NT2/D1 (cell line): Measurements from ENCODE around the gene KCNJ14.
A peak's percentile ranks its signal among the peaks of the same experiment; 100 is the strongest.

Experiments
- DNase-seq: peaks from one replicate; pipeline ENCODE4 v3.0.0-alpha.2; 2011; ENCODE audit warnings: low read depth, low spot score
- H3K27me3 ChIP-seq: 2 replicates; pipeline ENCODE4 v1.6.0; 2011; ENCODE audit warnings: mild to moderate bottlenecking; ENCODE audit not compliant: insufficient read length, insufficient read depth
- H3K36me3 ChIP-seq: 2 replicates; pipeline ENCODE4 v1.6.1; 2011; ENCODE audit warnings: mild to moderate bottlenecking, low read length, mixed read lengths; ENCODE audit not compliant: insufficient read depth, insufficient read length
- H3K4me1 ChIP-seq: 2 replicates; pipeline ENCODE4 v1.5.1; 2011; ENCODE audit not compliant: insufficient read depth, insufficient read length
- H3K4me3 ChIP-seq: 2 replicates; pipeline ENCODE4 v1.5.1; 2011; ENCODE audit warnings: low read depth; ENCODE audit not compliant: insufficient read length
- H3K9ac ChIP-seq: 2 replicates; pipeline ENCODE4 v1.6.0; 2011; ENCODE audit warnings: low read depth; ENCODE audit not compliant: insufficient read length
- H3K9me3 ChIP-seq: 2 replicates; pipeline ENCODE4 v1.5.1; 2011; ENCODE audit warnings: mild to moderate bottlenecking, low read length; ENCODE audit not compliant: insufficient read depth
- SUZ12 ChIP-seq: IDR thresholded peaks from 2 replicates; pipeline ENCODE4 v1.6.1; 2011; ENCODE audit not compliant: insufficient read length, insufficient read depth; ENCODE audit errors: extremely low read depth
- YY1 ChIP-seq: IDR thresholded peaks from 2 replicates; pipeline ENCODE4 v1.6.1; 2011; ENCODE audit not compliant: insufficient read length, insufficient read depth
- ZNF274 ChIP-seq: IDR thresholded peaks from 2 replicates; pipeline ENCODE4 v1.6.1; 2011; ENCODE audit warnings: mild to moderate bottlenecking, low read depth, low read length

KCNJ14 gene

DNA sequence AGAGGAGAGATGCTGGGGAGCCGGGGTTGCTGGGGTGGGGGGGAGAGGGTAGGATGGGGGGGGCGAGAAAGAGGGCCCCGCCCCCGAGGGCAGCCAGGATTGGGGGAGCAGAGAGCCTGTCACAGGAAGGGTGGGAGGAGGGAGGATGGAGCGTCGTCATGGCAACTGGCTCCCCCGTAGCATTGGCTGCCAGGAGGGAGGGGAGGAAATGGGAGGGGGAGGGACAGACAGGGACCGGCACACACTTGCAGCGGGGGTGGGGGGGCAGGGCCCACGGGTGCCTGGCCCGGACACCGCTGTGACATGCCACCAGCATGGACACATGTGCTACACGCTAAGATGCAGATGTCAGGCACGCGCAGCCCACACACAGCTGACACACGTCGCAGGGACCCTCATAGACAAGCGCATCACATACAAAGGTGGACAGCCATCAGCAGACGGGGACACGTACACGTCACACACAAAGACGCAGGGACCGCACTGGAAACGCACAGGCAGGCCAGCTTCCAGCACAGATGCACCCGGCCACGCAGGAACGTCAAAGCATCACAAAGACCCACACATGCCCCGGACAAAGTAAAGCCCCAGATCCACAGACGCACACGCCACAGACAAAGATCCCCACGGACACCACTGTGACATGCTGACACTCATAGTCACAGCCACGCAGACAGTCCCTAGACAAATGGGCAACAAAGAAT is 56.6 kb downstream of the KCNJ14 start, which contains the start of gene LMTK3:
Gene LMTK3 (minus strand): TSS at position 36 of the 704 bp plus-strand sequence. CDS start 259 bp downstream, outside the sequence.
- peaks cover 29% of the 10 kb centered on the region for H3K27me3 ChIP-seq
- peak within 1 kb of the TSS; percentile 13 for H3K4me3 ChIP-seq
- H3K9ac ChIP-seq, result no peak within 1 kb of the TSS
- H3K9me3 ChIP-seq, result no peaks in the 10 kb centered on the region
- no peak for DNase-seq
- TF ChIP-seq ZNF274, result no peak
- TF ChIP-seq SUZ12, result no peak
- no peak for TF ChIP-seq YY1
- H3K36me3 ChIP-seq, result no peaks in the 10 kb centered on the region
- peaks cover 6% of the 10 kb centered on the region for H3K4me1 ChIP-seq

DNA sequence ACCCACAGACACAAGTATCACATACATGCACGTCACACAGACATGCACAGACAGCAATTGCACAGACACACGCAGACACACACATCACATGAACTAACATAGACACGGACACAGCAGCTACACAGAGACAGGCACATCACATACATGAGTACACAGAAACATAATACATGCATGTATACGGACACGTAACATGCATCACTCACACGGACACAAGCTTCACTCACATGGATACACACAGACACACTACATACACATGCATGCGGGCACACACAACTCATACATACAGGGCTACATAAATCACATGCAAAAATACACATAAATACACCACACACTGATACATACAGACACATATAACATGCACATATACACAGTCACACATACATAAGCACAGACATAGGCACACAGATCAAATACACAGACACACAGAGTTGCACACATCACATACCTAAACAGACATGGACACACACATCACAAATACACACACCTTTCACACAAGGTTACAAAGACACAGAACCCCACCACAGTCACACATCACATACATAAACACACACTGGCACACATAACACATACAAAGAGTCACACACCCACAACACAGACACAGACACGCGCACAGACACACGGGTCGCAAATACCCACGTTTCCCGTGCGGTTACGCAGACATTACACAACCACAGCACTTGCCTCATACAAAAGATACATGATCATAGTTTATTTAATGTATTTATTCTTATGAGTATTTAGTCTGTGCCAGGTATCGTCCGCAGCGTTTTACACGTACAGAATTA is 57.3 kb downstream of the KCNJ14 start:
- H3K27me3 ChIP-seq, result peaks cover 29% of the 10 kb centered on the region
- H3K9ac ChIP-seq, result no peak overlapping the region
- TF ChIP-seq ZNF274, result no peak
- TF ChIP-seq YY1, result no peak
- no peak for TF ChIP-seq SUZ12
- H3K9me3 ChIP-seq, result no peaks in the 10 kb centered on the region
- no peaks in the 10 kb centered on the region for H3K36me3 ChIP-seq
- H3K4me1 ChIP-seq, result peaks cover 6% of the 10 kb centered on the region
- no peak for DNase-seq
- H3K4me3 ChIP-seq, result no peak overlapping the region

DNA sequence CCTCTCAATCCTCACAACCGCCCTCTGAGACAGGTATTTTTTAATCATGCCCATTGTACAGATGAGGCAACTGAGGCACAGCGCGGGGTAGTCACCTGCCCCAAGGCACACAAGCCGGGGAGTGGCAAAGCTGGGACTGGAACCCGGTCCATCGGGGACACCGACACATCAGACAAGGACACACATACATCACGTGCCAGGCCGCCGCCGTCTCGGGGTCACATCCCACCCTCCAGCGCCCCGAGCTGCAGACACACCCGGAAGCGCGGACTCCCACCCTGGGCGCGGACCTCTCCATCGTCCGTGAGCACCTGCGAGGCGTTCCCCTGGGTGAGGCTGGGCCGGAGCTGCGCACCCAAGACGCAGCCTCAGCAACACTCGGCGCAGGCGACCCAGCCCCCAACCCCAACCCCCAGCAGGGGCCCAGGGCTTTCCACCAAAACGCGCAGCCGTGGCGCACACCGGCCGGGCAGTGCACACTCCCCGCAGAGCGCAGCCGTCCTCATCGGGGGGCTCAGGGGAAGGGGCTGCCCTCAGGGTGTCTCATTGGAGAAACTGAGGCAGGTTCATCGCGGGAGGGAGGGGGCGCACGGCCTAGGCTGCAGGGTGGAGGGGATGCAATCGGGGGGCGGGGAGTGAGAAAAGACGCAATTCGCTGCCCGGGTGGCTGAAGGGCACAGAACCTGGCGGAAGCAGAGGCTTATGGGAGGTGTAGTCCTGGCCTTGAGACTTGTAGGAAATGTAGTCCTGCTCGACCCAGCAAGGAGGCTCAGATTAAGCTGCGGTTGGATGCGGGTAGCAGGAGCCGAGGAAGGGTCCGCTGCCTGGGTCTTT is 58.1 kb downstream of the KCNJ14 start:
- peaks cover 6% of the 10 kb centered on the region for H3K4me1 ChIP-seq
- no peaks in the 10 kb centered on the region for H3K36me3 ChIP-seq
- no peaks in the 10 kb centered on the region for H3K9me3 ChIP-seq
- DNase-seq, result no peak
- peak overlapping the region; percentile 57 for H3K4me3 ChIP-seq
- peak overlapping the region; percentile 72 for H3K9ac ChIP-seq
- peaks cover 29% of the 10 kb centered on the region for H3K27me3 ChIP-seq
- TF ChIP-seq SUZ12 (no peak), ZNF274 (no peak), YY1 (no peak)

DNA sequence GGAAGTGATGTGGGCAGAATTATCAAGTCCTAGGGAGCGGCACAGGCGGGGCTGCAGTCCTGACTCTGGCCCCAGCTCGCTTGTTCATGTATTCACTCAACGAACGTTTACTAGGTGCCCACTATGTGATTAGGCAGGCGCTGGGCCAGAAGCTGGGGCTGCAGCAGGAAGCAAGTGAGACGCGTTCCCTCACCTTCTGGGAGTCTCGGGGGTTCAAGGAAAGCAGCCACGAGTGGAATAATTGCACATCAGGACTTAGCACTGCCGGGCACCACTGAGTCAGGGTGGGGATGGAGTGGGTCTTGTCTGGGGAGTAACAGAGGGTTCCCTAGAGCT is 58.7 kb downstream of the KCNJ14 start:
- Histone ChIP-seq H3K4me3 (peak overlapping the region; percentile 57), H3K36me3 (no peaks in the 10 kb centered on the region), H3K9ac (peak overlapping the region; percentile 67), H3K9me3 (no peaks in the 10 kb centered on the region), H3K27me3 (peaks cover 29% of the 10 kb centered on the region), H3K4me1 (peaks cover 6% of the 10 kb centered on the region)
- TF ChIP-seq ZNF274 (no peak), SUZ12 (no peak), YY1 (no peak)
- DNase-seq, result no peak

DNA sequence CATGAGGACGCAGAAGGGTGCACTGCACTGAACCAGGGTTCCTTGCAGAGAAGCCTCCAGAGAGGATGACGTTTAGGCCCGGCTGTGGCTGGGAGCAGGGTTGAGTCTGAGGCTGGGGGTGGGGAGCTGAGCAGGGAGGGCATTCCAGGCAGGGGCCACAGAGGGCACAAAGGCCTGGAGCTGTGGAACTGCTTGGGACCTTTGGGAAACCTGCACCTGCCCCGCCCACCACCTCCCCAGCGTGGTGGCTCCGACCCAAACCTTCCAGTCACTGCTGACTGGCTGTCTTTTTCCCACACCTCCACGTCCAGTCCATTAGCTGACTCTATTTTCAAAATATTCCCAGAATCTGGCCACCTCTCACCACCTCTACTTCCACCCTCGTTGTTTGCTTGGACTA is 61.2 kb downstream of the KCNJ14 start:
- TF ChIP-seq YY1 (no peak), SUZ12 (no peak)
- no peak for DNase-seq
- peaks cover 2% of the 10 kb centered on the region for H3K4me1 ChIP-seq
- H3K36me3 ChIP-seq, result no peaks in the 10 kb centered on the region
- H3K9ac ChIP-seq, result no peak overlapping the region
- peaks cover 20% of the 10 kb centered on the region for H3K27me3 ChIP-seq
- no peak overlapping the region for H3K4me3 ChIP-seq
- no peaks in the 10 kb centered on the region for H3K9me3 ChIP-seq
